ENCODE data around the gene GALNT9. TPM values are rescaled to one million over a fixed set of nuclear protein-coding genes. Genes with fewer than 3 reads are reported as not detected.

GALNT9 gene
- total RNA-seq, 2 experiments from 2014 or later, result not detected

DNA sequence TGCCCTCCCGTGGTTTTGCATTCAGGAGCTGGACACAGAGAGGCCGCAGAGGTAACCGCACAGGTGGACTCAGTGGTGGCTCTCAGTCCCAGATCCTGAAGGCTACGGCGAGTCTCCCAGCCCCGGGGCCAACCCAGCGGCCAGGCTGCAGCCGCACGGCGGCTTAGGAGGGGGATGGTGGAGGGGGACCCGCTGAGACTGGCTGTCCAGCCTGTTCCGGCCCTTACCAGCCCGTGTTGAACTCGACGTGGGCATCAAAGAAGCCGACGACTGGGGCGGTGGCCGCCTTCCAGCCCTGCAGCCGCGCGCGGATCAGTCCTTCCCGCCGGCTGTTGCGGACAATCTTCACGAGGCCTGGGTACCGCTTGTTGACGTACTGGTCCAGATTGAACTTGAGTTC is 68.7 kb downstream of the GALNT9 start:
- Mint-ChIP-seq H3K4me3 (no peak overlapping the region), H3K27me3 (no peaks in the 10 kb centered on the region), H3K36me3 (ENCODE audit: low read depth) (no peaks in the 10 kb centered on the region), H3K9me3 (no peaks in the 10 kb centered on the region), H3K4me1 (ENCODE audit: low read depth) (no peaks in the 10 kb centered on the region), H3K27ac (no peak overlapping the region)
- no peak overlapping the region for H3K27ac ChIP-seq (ENCODE audit: low read depth in 1 of 2, low read length in 2 of 2)
- TF ChIP-seq, protein P1, sequence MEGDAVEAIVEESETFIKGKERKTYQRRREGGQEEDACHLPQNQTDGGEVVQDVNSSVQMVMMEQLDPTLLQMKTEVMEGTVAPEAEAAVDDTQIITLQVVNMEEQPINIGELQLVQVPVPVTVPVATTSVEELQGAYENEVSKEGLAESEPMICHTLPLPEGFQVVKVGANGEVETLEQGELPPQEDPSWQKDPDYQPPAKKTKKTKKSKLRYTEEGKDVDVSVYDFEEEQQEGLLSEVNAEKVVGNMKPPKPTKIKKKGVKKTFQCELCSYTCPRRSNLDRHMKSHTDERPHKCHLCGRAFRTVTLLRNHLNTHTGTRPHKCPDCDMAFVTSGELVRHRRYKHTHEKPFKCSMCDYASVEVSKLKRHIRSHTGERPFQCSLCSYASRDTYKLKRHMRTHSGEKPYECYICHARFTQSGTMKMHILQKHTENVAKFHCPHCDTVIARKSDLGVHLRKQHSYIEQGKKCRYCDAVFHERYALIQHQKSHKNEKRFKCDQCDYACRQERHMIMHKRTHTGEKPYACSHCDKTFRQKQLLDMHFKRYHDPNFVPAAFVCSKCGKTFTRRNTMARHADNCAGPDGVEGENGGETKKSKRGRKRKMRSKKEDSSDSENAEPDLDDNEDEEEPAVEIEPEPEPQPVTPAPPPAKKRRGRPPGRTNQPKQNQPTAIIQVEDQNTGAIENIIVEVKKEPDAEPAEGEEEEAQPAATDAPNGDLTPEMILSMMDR (IDR thresholded peaks at IDR 0.05), result no peak
- peaks cover 0 to 3% of the 10 kb centered on the region in 2 experiments for H3K27me3 ChIP-seq (ENCODE audit: control insufficient read depth in 1 of 2, insufficient read depth in 2 of 2, low read length in 2 of 2)
- no peaks in the 10 kb centered on the region for H3K4me1 ChIP-seq (ENCODE audit: insufficient read depth, low read length)
- no peaks in the 10 kb centered on the region for H3K36me3 ChIP-seq (ENCODE audit: insufficient read depth, low read length)
- DNase-seq, result no peak
- POLR2A ChIA-PET, result no interaction called here
- intact Hi-C loops (cut with DNase I, micrococcal nuclease), result no loop called here
- CTCF ChIA-PET, result no interaction called here
- no peak for ATAC-seq (ENCODE audit: poor library complexity)
- no peaks in the 10 kb centered on the region for H3K9me3 ChIP-seq (ENCODE audit: control insufficient read depth in 1 of 2, insufficient read depth in 1 of 2, low read length in 2 of 2)
- no peak overlapping the region for H3K4me3 ChIP-seq (ENCODE audit: low read length)

DNA sequence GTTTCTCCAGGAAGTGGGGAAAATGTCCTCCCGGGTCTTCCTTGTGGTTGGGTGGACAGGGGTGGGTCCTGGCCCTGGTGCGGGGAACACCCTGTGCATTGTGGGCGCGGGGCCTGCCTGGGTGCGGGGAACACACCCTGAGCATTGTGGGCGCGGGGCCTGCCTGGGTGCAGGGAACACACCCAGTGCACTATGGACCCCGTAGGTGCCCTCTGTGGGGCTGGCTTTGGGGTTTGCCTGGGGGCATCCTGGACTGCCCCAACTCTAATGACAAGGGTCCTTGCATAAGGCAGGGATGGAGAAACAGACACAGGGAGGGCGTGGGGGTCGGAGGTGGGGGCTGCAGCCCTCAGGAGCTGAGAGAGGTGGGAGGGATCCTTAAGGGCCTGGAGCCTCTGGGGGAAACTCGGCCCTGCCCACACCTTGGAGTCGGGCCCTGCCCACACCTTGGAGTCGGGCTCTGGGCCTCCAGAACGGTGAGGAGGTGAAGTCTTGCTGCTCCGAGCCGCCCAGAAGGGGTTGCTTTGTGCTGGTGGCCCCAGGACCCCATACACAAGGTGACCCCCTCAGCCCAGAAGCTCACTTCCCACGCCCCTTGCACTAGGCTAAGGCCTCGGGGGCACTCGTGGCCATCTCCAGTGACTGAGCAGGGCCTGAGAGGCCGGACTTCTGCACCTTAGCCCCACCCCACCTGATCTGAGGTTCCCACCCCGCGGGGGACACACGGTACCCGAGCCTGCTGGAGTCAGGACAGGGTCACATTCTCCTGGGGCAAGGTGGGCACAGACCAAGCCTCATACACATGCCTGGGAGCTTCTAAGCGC is 69.3 kb downstream of the GALNT9 start:
- TF ChIP-seq, protein P1 (IDR thresholded peaks at IDR 0.05), result no peak
- Mint-ChIP-seq H3K27ac (no peak overlapping the region), H3K4me3 (no peak overlapping the region), H3K4me1 (ENCODE audit: low read depth) (no peaks in the 10 kb centered on the region), H3K9me3 (no peaks in the 10 kb centered on the region), H3K36me3 (ENCODE audit: low read depth) (no peaks in the 10 kb centered on the region), H3K27me3 (no peaks in the 10 kb centered on the region)
- H3K4me1 ChIP-seq (ENCODE audit: insufficient read depth, low read length), result no peaks in the 10 kb centered on the region
- DNase-seq (no peak), ATAC-seq (ENCODE audit: poor library complexity) (no peak)
- no peak overlapping the region for H3K27ac ChIP-seq (ENCODE audit: low read depth in 1 of 2, low read length in 2 of 2)
- intact Hi-C loops (cut with DNase I, micrococcal nuclease), result no loop called here
- no peaks in the 10 kb centered on the region for H3K9me3 ChIP-seq (ENCODE audit: control insufficient read depth in 1 of 2, insufficient read depth in 1 of 2, low read length in 2 of 2)
- POLR2A ChIA-PET, result no interaction called here
- CTCF ChIA-PET, result no interaction called here
- H3K36me3 ChIP-seq (ENCODE audit: insufficient read depth, low read length), result no peaks in the 10 kb centered on the region
- H3K4me3 ChIP-seq (ENCODE audit: low read length), result no peak overlapping the region
- H3K27me3 ChIP-seq (ENCODE audit: control insufficient read depth in 1 of 2, insufficient read depth in 2 of 2, low read length in 2 of 2), result peaks cover 0 to 3% of the 10 kb centered on the region in 2 experiments

DNA sequence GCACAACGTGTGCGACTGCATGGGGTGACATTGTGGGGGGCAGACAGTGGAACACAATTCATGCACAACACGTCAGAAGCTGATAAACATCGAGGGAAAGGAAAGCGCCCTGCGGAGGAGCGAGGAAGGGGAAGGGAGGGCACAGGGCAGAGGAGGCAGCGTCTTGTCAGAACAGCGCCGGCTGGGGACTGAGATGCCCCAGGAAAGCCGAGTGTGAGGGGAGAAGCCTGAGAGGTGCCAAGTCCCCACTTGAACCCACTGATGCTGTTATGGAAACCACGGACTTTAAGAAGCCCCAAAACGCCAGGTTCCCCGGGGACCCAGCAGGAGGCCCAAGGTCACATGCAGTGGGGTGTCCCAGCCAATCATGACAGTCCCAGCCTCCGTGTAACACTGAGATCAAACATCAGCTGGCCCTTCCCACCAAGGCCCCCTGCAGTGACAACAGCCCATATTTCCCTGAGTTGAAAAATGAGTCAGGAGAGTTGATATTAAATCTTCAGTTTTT is 70.0 kb downstream of the GALNT9 start:
- H3K4me1 ChIP-seq (ENCODE audit: insufficient read depth, low read length), result no peaks in the 10 kb centered on the region
- no peaks in the 10 kb centered on the region for H3K36me3 Mint-ChIP-seq (ENCODE audit: low read depth)
- no peaks in the 10 kb centered on the region for H3K4me1 Mint-ChIP-seq (ENCODE audit: low read depth)
- H3K27me3 ChIP-seq (ENCODE audit: control insufficient read depth in 1 of 2, insufficient read depth in 2 of 2, low read length in 2 of 2), result peaks cover 0 to 3% of the 10 kb centered on the region in 2 experiments
- no peak overlapping the region for H3K4me3 Mint-ChIP-seq
- POLR2A ChIA-PET, result no interaction called here
- intact Hi-C loops (cut with DNase I, micrococcal nuclease), result no loop called here
- no peak overlapping the region for H3K27ac ChIP-seq (ENCODE audit: low read depth in 1 of 2, low read length in 2 of 2)
- CTCF ChIA-PET, result no interaction called here
- H3K27me3 Mint-ChIP-seq, result no peaks in the 10 kb centered on the region
- H3K9me3 Mint-ChIP-seq, result no peaks in the 10 kb centered on the region
- H3K9me3 ChIP-seq (ENCODE audit: control insufficient read depth in 1 of 2, insufficient read depth in 1 of 2, low read length in 2 of 2), result no peaks in the 10 kb centered on the region
- no peaks in the 10 kb centered on the region for H3K36me3 ChIP-seq (ENCODE audit: insufficient read depth, low read length)
- H3K27ac Mint-ChIP-seq, result no peak overlapping the region
- ATAC-seq (ENCODE audit: poor library complexity) (no peak), DNase-seq (no peak)
- no peak overlapping the region for H3K4me3 ChIP-seq (ENCODE audit: low read length)
- TF ChIP-seq, protein P1 (IDR thresholded peaks at IDR 0.05), result no peak

Measured in CD4-positive, alpha-beta T cell (primary cell).